HG02798 (cell line): ENCODE results near the gene HTR4.

Experiments
- ATAC-seq: cut with Tn5 transposase; IDR thresholded peaks from one replicate; pipeline ENCODE4 v1.9.1; 2021; ENCODE audit warnings: mild to moderate bottlenecking; ENCODE audit not compliant: unreplicated experiment, poor library complexity

HTR4 gene

GRCh38 chr5:148619484-148619883 is 34.8 kb downstream of the HTR4 start:
- no peak for ATAC-seq

DNA sequence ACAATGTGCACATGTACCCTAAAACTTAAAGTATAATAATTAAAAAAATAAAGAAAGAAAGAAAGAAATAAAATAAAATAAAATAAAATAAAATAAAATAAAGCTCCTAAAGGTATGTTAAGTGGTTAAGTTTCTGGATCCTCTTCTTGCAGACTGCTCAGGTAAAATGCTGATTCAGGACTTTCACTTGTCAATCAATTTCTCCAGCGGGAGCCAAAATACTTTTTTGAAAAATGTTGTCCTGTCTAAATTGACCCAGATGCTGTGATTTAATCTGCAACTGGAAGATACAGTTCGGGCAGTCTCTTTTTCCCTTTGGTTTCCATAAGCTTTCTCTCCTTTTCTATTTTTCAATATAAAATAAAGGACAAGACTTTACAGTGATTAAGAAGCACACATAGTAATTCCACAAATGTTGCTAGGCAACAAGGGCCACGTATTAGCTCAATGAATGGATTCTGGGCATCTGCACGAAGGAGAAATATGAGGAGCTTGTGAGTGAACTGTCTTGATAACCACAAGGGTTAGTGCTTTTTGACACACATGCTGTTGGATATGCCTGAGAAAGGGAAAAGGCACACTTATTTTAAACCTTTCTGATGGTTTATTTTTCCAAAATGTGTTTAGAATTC is 38.6 kb downstream of the HTR4 start:
- ATAC-seq = no peak

GRCh38 chr5:148607406-148607805 is 46.9 kb downstream of the HTR4 start:
- no peak for ATAC-seq

DNA sequence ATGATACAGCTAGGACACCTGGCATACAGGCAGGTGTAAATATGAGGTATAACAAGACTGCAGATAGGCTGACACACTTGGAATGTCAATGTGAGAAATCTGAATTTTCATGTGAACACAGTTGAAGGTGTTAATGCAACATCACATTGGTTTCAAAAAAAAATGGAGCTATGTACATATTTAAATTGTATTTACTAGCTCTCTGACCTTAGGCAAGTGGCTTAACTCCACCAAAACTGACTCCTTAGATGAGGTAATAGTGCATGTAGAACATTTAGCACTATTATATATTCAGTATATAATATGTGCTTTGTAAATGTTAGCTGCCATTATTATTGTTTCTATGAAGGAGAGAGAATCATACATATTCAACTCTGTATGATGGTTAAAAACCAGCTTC is 48.0 kb downstream of the HTR4 start:
- no peak for ATAC-seq

- ATAC-seq = no peak
Measured at GRCh38 chr5:148599187-148599586, 55.1 kb downstream of the HTR4 start.

- ATAC-seq = no peak
Measured at GRCh38 chr5:148595697-148596096, 58.6 kb downstream of the HTR4 start.

- ATAC-seq = no peak
Measured at GRCh38 chr5:148586796-148587195, 67.5 kb downstream of the HTR4 start.

DNA sequence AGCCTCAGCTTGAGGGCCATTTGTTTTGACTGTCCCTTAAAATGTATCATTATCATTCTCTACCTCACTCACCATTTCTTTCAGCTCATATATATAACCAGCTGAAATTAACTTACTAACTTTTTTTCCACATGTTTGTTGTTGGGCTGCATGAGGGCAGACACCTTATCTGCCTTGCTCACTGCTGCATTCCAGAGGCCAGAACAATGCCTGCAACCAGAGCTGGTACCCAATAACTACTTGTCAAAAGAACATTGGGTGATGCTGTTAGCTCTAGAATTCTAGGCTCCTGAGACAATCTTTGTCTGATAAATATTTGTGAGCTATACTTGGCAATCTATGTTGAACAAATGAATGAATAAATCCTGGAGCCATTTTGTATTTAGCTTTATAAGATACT is 68.3 kb downstream of the HTR4 start:
- ATAC-seq = no peak

DNA sequence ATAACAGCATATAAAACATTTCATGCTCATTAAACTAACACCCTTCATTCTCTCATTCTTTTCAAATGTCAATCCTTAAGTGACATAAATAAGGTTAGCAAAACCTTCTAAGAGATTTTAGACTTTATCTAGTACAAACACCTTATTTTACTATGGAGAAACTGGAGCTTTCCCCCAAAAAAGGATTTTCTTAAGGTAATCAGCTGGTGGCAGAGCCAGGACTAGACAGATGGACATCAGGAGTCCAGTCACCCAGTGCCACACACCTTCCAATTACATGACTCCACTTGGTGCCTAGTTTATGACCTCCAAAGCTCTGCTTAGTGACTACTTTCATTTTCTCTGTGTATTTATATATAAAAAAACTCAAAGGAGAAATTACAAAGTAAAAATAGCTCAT is 70.2 kb downstream of the HTR4 start:
- ATAC-seq = no peak

GRCh38 chr5:148583421-148583965 is 70.8 kb downstream of the HTR4 start:
- ATAC-seq = no peak

GRCh38 chr5:148574167-148574566 is 80.2 kb downstream of the HTR4 start:
- no peak for ATAC-seq

- ATAC-seq = no peak
Measured at GRCh38 chr5:148573374-148573773, 81.0 kb downstream of the HTR4 start.

- no peak for ATAC-seq
Measured at GRCh38 chr5:148569948-148570347, 84.4 kb downstream of the HTR4 start.

- no peak for ATAC-seq
Measured at GRCh38 chr5:148565148-148565547, 89.2 kb downstream of the HTR4 start.

DNA sequence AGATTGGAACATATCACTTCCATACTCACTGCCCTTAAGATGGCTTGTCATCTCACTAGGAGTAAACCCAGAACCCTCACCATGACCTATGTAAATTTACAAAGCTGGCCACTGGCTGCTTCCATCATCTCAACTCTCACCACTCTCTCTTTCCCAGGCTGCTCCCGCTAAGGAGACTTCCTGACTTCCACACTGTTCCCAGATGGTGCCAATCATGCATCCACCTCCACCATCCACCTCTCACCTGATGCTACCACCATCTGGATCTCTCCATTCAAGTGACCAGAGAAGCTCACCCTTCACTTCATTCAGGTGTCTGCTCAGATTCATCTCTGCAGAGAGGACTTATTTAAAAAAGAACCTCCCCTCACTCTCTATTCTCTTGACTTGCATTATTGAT is 91.3 kb downstream of the HTR4 start:
- ATAC-seq = no peak

- ATAC-seq = no peak
Measured at GRCh38 chr5:148561801-148562311, 92.5 kb downstream of the HTR4 start.

- ATAC-seq = no peak
Measured at GRCh38 chr5:148559461-148559860, 94.9 kb downstream of the HTR4 start.

- ATAC-seq = no peak
Measured at GRCh38 chr5:148558892-148559291, 95.4 kb downstream of the HTR4 start.

DNA sequence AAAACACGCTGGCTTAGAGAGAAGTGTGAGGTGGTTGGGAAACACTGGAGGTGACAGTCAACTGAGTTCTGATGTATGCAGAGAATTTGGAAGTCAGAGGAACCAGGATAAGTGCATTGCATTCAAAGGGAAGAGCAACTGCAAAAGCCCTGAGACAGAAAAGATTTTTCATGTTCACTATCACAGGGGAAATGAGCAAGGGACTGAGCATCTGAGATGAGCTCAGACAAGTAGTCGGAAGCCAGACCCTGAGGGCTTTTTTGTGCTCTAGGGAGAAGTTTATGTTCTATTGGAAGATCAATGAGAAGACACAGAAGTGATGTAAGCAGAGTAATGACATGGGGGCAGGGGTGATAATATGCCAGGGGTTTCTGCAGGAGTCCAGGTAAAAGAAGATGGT is 97.5 kb downstream of the HTR4 start:
- ATAC-seq = no peak

DNA sequence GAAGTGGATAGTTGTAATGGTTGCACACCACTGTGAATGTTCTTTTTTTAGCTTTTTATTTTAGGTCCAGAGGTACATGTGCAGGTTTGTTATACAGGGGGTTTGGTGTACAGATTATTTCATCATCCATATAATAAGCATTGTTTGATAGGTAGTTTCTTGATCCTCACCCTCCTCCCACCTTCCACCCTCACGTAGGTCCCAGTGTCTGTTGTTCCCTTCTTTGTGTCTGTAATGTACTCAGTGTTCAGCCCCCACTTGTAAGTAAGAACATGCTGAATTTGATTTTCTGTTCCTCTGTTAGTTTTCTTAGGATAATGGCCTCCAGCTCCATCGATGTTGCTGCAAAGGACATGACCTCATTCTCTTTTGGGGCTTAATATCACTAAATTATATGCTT is 99.7 kb downstream of the HTR4 start:
- no peak for ATAC-seq

DNA sequence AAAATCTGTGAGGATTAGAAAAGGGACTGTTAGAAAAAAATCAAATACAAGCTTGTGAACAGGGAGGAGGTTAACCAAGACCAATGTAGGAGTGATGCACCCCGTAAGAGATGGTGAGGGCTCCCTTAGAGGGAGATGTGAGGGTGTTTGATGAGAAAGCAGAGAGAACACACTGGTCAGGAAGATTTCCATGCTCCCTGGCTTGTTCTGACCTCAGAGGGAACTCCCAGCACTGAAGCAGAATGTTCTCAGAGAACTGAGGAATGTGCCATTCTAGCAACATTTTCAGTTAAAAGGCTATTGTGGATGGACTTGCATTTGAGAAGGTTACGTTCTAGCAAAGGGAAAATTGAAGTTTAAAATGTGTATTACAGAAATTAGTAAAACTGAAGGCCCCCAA is 110.6 kb downstream of the HTR4 start:
- ATAC-seq = no peak

- no peak for ATAC-seq
Measured at GRCh38 chr5:148542812-148543211, 111.5 kb downstream of the HTR4 start.
